ENCODE data around the gene SLC37A4.

The SLC37A4 gene

GRCh38 chr11:119054418-119054817, 23.7 kb upstream of the SLC37A4 start:
- H3K36me3 ChIP-seq: peaks cover 45% of the 10 kb centered on the region

DNA sequence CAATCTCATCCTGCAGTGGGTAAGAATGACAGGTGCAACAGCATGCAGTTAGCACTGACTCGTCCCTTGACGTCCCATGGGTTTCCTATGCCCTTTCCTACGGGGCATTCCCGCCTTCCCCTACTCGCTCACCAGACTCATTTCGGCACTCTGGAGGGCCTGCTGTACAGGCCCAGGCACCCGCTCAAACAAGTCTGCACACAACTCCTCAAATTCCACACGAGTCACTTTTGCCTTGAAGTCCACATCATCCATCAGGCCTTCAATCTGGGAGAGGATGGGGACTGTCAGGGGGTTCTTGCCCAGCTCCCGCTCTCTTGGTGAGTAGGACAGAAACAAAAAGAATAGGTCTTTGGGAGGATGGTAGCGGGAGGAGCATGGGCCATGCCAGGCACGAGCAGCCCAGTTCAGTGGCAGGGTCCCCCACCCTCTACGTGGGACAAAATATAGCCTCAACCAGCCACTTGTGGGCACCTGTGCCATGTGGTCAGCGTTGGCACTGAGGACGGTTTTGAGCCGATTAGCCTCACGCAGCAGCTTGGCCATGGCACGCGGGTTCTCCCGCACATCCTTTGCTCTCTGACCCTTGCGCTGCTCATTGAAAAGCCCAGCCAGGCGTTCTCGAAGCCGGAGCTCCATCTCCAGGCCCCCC, 21.6 kb upstream of the SLC37A4 start:
- H3K36me3 ChIP-seq: peaks cover 67% of the 10 kb centered on the region
- H3K4me1 ChIP-seq (ENCODE audit: control insufficient read depth in 1 of 2, insufficient read depth in 1 of 2, low read depth in 1 of 2, low read length in 1 of 2): peaks cover 10 to 13% of the 10 kb centered on the region in 2 experiments
- no peak overlapping the region for H3K4me3 ChIP-seq (ENCODE audit: low read depth in 1 of 2, low read length in 1 of 2)
- H3K27me3 ChIP-seq: no peaks in the 10 kb centered on the region
- TF ChIP-seq CTCF (IDR thresholded peaks at IDR 0.05): no peak
- no peak overlapping the region for H3K27ac ChIP-seq
- H3K9me3 ChIP-seq: no peaks in the 10 kb centered on the region

More at GRCh38 chr11:119054418-119054817, 23.7 kb upstream of the SLC37A4 start:
- Histone ChIP-seq H3K4me3 (ENCODE audit: low read depth in 1 of 2, low read length in 1 of 2) (no peak overlapping the region), H3K27me3 (no peaks in the 10 kb centered on the region), H3K27ac (no peak overlapping the region), H3K9me3 (no peaks in the 10 kb centered on the region), H3K4me1 (ENCODE audit: control insufficient read depth in 1 of 2, insufficient read depth in 1 of 2, low read depth in 1 of 2, low read length in 1 of 2) (peaks cover 20% of the 10 kb centered on the region in 2 experiments)
- no peak for TF ChIP-seq CTCF (IDR thresholded peaks at IDR 0.05)

GRCh38 chr11:119051440-119052162, 20.9 kb upstream of the SLC37A4 start:
- Histone ChIP-seq H3K9me3 (no peaks in the 10 kb centered on the region), H3K4me3 (ENCODE audit: low read depth in 1 of 2, low read length in 1 of 2) (no peak overlapping the region), H3K27ac (no peak overlapping the region), H3K4me1 (ENCODE audit: control insufficient read depth in 1 of 2, insufficient read depth in 1 of 2, low read depth in 1 of 2, low read length in 1 of 2) (peaks cover 9% of the 10 kb centered on the region in 2 experiments), H3K27me3 (no peaks in the 10 kb centered on the region), H3K36me3 (peaks cover 71% of the 10 kb centered on the region)
- no peak for TF ChIP-seq CTCF (IDR thresholded peaks at IDR 0.05)

DNA sequence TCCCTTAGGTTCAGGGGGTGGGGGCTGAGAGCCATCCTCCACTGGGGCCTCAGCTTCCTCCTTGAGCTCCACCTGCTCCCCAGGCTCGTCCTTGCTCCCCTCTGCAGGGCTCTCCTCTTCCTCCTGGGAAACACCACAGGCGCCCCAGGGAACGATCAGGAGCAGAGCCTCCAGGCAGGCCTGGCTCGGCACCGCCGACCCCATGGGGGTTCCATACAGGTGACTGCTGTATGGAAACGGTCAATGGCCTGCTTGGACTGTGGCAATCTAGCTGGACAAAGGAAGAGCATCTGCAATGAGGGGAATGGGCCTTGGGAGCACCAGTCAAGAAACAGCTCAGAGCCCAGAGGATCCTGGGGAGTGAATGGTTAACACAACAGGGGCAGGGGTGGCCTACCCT, 18.4 kb upstream of the SLC37A4 start:
- Histone ChIP-seq H3K9me3 (no peaks in the 10 kb centered on the region), H3K36me3 (peaks cover 71% of the 10 kb centered on the region), H3K4me3 (ENCODE audit: low read depth in 1 of 2, low read length in 1 of 2) (no peak overlapping the region), H3K27ac (no peak overlapping the region), H3K27me3 (no peaks in the 10 kb centered on the region), H3K4me1 (ENCODE audit: control insufficient read depth in 1 of 2, insufficient read depth in 1 of 2, low read depth in 1 of 2, low read length in 1 of 2) (no peaks in the 10 kb centered on the region)
- no peak for TF ChIP-seq CTCF (IDR thresholded peaks at IDR 0.05)

- H3K27ac ChIP-seq: no peak overlapping the region
- H3K9me3 ChIP-seq: no peaks in the 10 kb centered on the region
- no peak for TF ChIP-seq CTCF (IDR thresholded peaks at IDR 0.05)
- no peaks in the 10 kb centered on the region for H3K4me1 ChIP-seq (ENCODE audit: control insufficient read depth in 1 of 2, insufficient read depth in 1 of 2, low read depth in 1 of 2, low read length in 1 of 2)
- no peak overlapping the region for H3K4me3 ChIP-seq (ENCODE audit: low read depth in 1 of 2, low read length in 1 of 2)
- no peaks in the 10 kb centered on the region for H3K27me3 ChIP-seq
- H3K36me3 ChIP-seq: peaks cover 68% of the 10 kb centered on the region
Measured at GRCh38 chr11:119048644-119049043, 18.0 kb upstream of the SLC37A4 start.

Data from neutrophil (primary cell).